KOPT-K1 (cell line): ENCODE results near the gene CHST3.
"Not testable (repeated sequence)": the region's sequence is repeated elsewhere in the genome, so short reads cannot be mapped to it uniquely, and the experiment has no call there.

Experiments used
- H3K27ac ChIP-seq: fragments of 200-600 bp; sonication (generic); 2 replicates; pipeline ENCODE4 v1.5.1; 2016; ENCODE audit warnings: antibody characterized with exemption, mild to moderate bottlenecking, low read depth, low read length; ENCODE audit not compliant: poor library complexity, severe bottlenecking
- H3K36me3 ChIP-seq: fragments of 200-600 bp; sonication (generic); 2 replicates; pipeline ENCODE4 v1.5.1; 2017; ENCODE audit warnings: antibody characterized with exemption, mild to moderate bottlenecking, low read length, moderate library complexity; ENCODE audit not compliant: insufficient read depth
- H3K9me3 ChIP-seq: fragments of 200-600 bp; sonication (generic); 2 replicates; pipeline ENCODE4 v1.5.1; 2017; ENCODE audit warnings: antibody characterized with exemption, low read length, mild to moderate bottlenecking; ENCODE audit not compliant: insufficient read depth, poor library complexity, severe bottlenecking

Gene CHST3

GRCh38 chr10:72031706-72032105 lies 67.5 kb downstream of the CHST3 start:
- Histone ChIP-seq H3K27ac (no peak overlapping the region), H3K36me3 (no peaks in the 10 kb centered on the region), H3K9me3 (no peaks in the 10 kb centered on the region)

- not testable (repeated sequence) for H3K27ac ChIP-seq, H3K36me3 ChIP-seq, H3K9me3 ChIP-seq
Observed at GRCh38 chr10:72032409-72033162, 68.4 kb downstream of the CHST3 start.

- H3K27ac ChIP-seq, result no peak overlapping the region
- no peaks in the 10 kb centered on the region for H3K36me3 ChIP-seq
- no peaks in the 10 kb centered on the region for H3K9me3 ChIP-seq
Observed at GRCh38 chr10:72034040-72034499, 69.9 kb downstream of the CHST3 start.

- H3K9me3 ChIP-seq, result no peaks in the 10 kb centered on the region
- H3K36me3 ChIP-seq, result no peaks in the 10 kb centered on the region
- no peak overlapping the region for H3K27ac ChIP-seq
Observed at GRCh38 chr10:72034761-72035160, 70.6 kb downstream of the CHST3 start.

- H3K36me3 ChIP-seq, result no peaks in the 10 kb centered on the region
- no peaks in the 10 kb centered on the region for H3K9me3 ChIP-seq
- no peak overlapping the region for H3K27ac ChIP-seq
Observed at GRCh38 chr10:72035252-72035887, 71.2 kb downstream of the CHST3 start.

GRCh38 chr10:72037266-72037665 lies 73.1 kb downstream of the CHST3 start:
- Histone ChIP-seq H3K27ac (no peak overlapping the region), H3K9me3 (no peaks in the 10 kb centered on the region), H3K36me3 (no peaks in the 10 kb centered on the region)

GRCh38 chr10:72037811-72038210 lies 73.6 kb downstream of the CHST3 start:
- Histone ChIP-seq H3K27ac (no peak overlapping the region), H3K36me3 (no peaks in the 10 kb centered on the region), H3K9me3 (no peaks in the 10 kb centered on the region)

- H3K36me3 ChIP-seq, result no peaks in the 10 kb centered on the region
- no peak overlapping the region for H3K27ac ChIP-seq
- H3K9me3 ChIP-seq, result no peaks in the 10 kb centered on the region
Observed at GRCh38 chr10:72038458-72039001, 74.3 kb downstream of the CHST3 start.

GRCh38 chr10:72039377-72039776 lies 75.2 kb downstream of the CHST3 start:
- no peaks in the 10 kb centered on the region for H3K36me3 ChIP-seq
- H3K9me3 ChIP-seq, result no peaks in the 10 kb centered on the region
- H3K27ac ChIP-seq, result peak overlapping the region; percentile 37

- H3K9me3 ChIP-seq, result no peaks in the 10 kb centered on the region
- H3K27ac ChIP-seq, result no peak overlapping the region
- H3K36me3 ChIP-seq, result no peaks in the 10 kb centered on the region
Observed at GRCh38 chr10:72041491-72041890, 77.3 kb downstream of the CHST3 start.

GRCh38 chr10:72043016-72043834 lies 79.0 kb downstream of the CHST3 start:
- Histone ChIP-seq H3K36me3 (no peaks in the 10 kb centered on the region), H3K9me3 (no peaks in the 10 kb centered on the region), H3K27ac (no peak overlapping the region)

GRCh38 chr10:72044417-72045041 lies 80.3 kb downstream of the CHST3 start:
- no peaks in the 10 kb centered on the region for H3K36me3 ChIP-seq
- peaks cover 2% of the 10 kb centered on the region for H3K9me3 ChIP-seq
- H3K27ac ChIP-seq, result no peak overlapping the region

- Histone ChIP-seq H3K36me3 (no peaks in the 10 kb centered on the region), H3K9me3 (peaks cover 5% of the 10 kb centered on the region), H3K27ac (no peak overlapping the region)
Observed at GRCh38 chr10:72045586-72045985, 81.4 kb downstream of the CHST3 start.

- no peak overlapping the region for H3K27ac ChIP-seq
- H3K36me3 ChIP-seq, result no peaks in the 10 kb centered on the region
- peaks cover 5% of the 10 kb centered on the region for H3K9me3 ChIP-seq
Observed at GRCh38 chr10:72048450-72049124, 84.4 kb downstream of the CHST3 start.
